ENCODE data around the gene PDCL2.
"Not testable (repeated sequence)": the region's sequence is repeated elsewhere in the genome, so short reads cannot be mapped to it uniquely, and the experiment has no call there.

Gene PDCL2

GRCh38 chr4:55598641-55599040 lies 6.6 kb upstream of the PDCL2 start:
- no peak overlapping the region for H3K9ac ChIP-seq (ENCODE audit: insufficient read length, low read depth)
- H3K9me3 ChIP-seq (ENCODE audit: insufficient read depth, low read length), result no peaks in the 10 kb centered on the region
- no peaks in the 10 kb centered on the region for H3K4me1 ChIP-seq (ENCODE audit: insufficient read depth, insufficient read length)
- no peak overlapping the region for H3K4me3 ChIP-seq (ENCODE audit: insufficient read length, low read depth)
- no peaks in the 10 kb centered on the region for H3K36me3 ChIP-seq (ENCODE audit: insufficient read depth, insufficient read length, low read length)
- no peaks in the 10 kb centered on the region for H3K27me3 ChIP-seq (ENCODE audit: insufficient read depth, insufficient read length)
- TF ChIP-seq YY1 (IDR thresholded peaks at IDR 0.05; ENCODE audit: insufficient read depth, insufficient read length) (no peak), ZNF274 (IDR thresholded peaks at IDR 0.05; ENCODE audit: low read depth, low read length) (no peak), SUZ12 (IDR thresholded peaks at IDR 0.05; ENCODE audit: extremely low read depth, insufficient read depth, insufficient read length) (no peak)
- DNase-seq (ENCODE audit: low read depth, low spot score), result no peak

GRCh38 chr4:55588160-55588559 lies 3.9 kb downstream of the PDCL2 start:
- Histone ChIP-seq H3K4me3 (ENCODE audit: insufficient read length, low read depth) (no peak overlapping the region), H3K9ac (ENCODE audit: insufficient read length, low read depth) (no peak overlapping the region), H3K9me3 (ENCODE audit: insufficient read depth, low read length) (peaks cover 4% of the 10 kb centered on the region; the same call in 1 of the 2 replicates), H3K36me3 (ENCODE audit: insufficient read depth, insufficient read length, low read length) (no peaks in the 10 kb centered on the region), H3K27me3 (ENCODE audit: insufficient read depth, insufficient read length) (no peaks in the 10 kb centered on the region), H3K4me1 (ENCODE audit: insufficient read depth, insufficient read length) (no peaks in the 10 kb centered on the region)
- no peak for TF ChIP-seq YY1 (IDR thresholded peaks at IDR 0.05; ENCODE audit: insufficient read depth, insufficient read length)
- TF ChIP-seq ZNF274 (IDR thresholded peaks at IDR 0.05; ENCODE audit: low read depth, low read length), result no peak
- no peak for TF ChIP-seq SUZ12 (IDR thresholded peaks at IDR 0.05; ENCODE audit: extremely low read depth, insufficient read depth, insufficient read length)
- DNase-seq (ENCODE audit: low read depth, low spot score), result no peak

- H3K36me3 ChIP-seq (ENCODE audit: insufficient read depth, insufficient read length, low read length); H3K4me1 ChIP-seq (ENCODE audit: insufficient read depth, insufficient read length); DNase-seq (ENCODE audit: low read depth, low spot score); H3K9me3 ChIP-seq (ENCODE audit: insufficient read depth, low read length); H3K4me3 ChIP-seq (ENCODE audit: insufficient read length, low read depth); H3K9ac ChIP-seq (ENCODE audit: insufficient read length, low read depth); H3K27me3 ChIP-seq (ENCODE audit: insufficient read depth, insufficient read length): not testable (repeated sequence)
These were observed 9.3 kb downstream of the PDCL2 start for GRCh38 chr4:55582773-55583172.

- DNase-seq (ENCODE audit: low read depth, low spot score), result no peak
- peaks cover 37% of the 10 kb centered on the region for H3K9me3 ChIP-seq (ENCODE audit: insufficient read depth, low read length)
These were observed 13.6 kb downstream of the PDCL2 start for GRCh38 chr4:55578341-55579010.

GRCh38 chr4:55575513-55575912 lies 16.5 kb downstream of the PDCL2 start:
- H3K36me3 ChIP-seq (ENCODE audit: insufficient read depth, insufficient read length, low read length), result no peaks in the 10 kb centered on the region
- H3K9me3 ChIP-seq (ENCODE audit: insufficient read depth, low read length), result peaks cover 37% of the 10 kb centered on the region
- TF ChIP-seq YY1 (IDR thresholded peaks at IDR 0.05; ENCODE audit: insufficient read depth, insufficient read length) (no peak), SUZ12 (IDR thresholded peaks at IDR 0.05; ENCODE audit: extremely low read depth, insufficient read depth, insufficient read length) (no peak), ZNF274 (IDR thresholded peaks at IDR 0.05; ENCODE audit: low read depth, low read length) (no peak)
- no peak overlapping the region for H3K4me3 ChIP-seq (ENCODE audit: insufficient read length, low read depth)
- H3K4me1 ChIP-seq (ENCODE audit: insufficient read depth, insufficient read length), result no peaks in the 10 kb centered on the region
- no peak overlapping the region for H3K9ac ChIP-seq (ENCODE audit: insufficient read length, low read depth)
- no peaks in the 10 kb centered on the region for H3K27me3 ChIP-seq (ENCODE audit: insufficient read depth, insufficient read length)
- no peak for DNase-seq (ENCODE audit: low read depth, low spot score)

More at GRCh38 chr4:55578341-55579010, 13.6 kb downstream of the PDCL2 start:
- H3K4me3 ChIP-seq (ENCODE audit: insufficient read length, low read depth), result no peak overlapping the region
- H3K4me1 ChIP-seq (ENCODE audit: insufficient read depth, insufficient read length), result no peaks in the 10 kb centered on the region
- no peaks in the 10 kb centered on the region for H3K27me3 ChIP-seq (ENCODE audit: insufficient read depth, insufficient read length)
- TF ChIP-seq YY1 (IDR thresholded peaks at IDR 0.05; ENCODE audit: insufficient read depth, insufficient read length) (no peak), SUZ12 (IDR thresholded peaks at IDR 0.05; ENCODE audit: extremely low read depth, insufficient read depth, insufficient read length) (no peak), ZNF274 (IDR thresholded peaks at IDR 0.05; ENCODE audit: low read depth, low read length) (no peak)
- H3K36me3 ChIP-seq (ENCODE audit: insufficient read depth, insufficient read length, low read length), result no peaks in the 10 kb centered on the region
- no peak overlapping the region for H3K9ac ChIP-seq (ENCODE audit: insufficient read length, low read depth)

GRCh38 chr4:55574252-55574651 lies 17.8 kb downstream of the PDCL2 start:
- TF ChIP-seq YY1 (IDR thresholded peaks at IDR 0.05; ENCODE audit: insufficient read depth, insufficient read length) (no peak), ZNF274 (IDR thresholded peaks at IDR 0.05; ENCODE audit: low read depth, low read length) (no peak), SUZ12 (IDR thresholded peaks at IDR 0.05; ENCODE audit: extremely low read depth, insufficient read depth, insufficient read length) (no peak)
- peaks cover 37% of the 10 kb centered on the region for H3K9me3 ChIP-seq (ENCODE audit: insufficient read depth, low read length)
- no peak for DNase-seq (ENCODE audit: low read depth, low spot score)
- H3K27me3 ChIP-seq (ENCODE audit: insufficient read depth, insufficient read length), result no peaks in the 10 kb centered on the region
- H3K4me1 ChIP-seq (ENCODE audit: insufficient read depth, insufficient read length), result no peaks in the 10 kb centered on the region
- H3K36me3 ChIP-seq (ENCODE audit: insufficient read depth, insufficient read length, low read length), result no peaks in the 10 kb centered on the region
- no peak overlapping the region for H3K9ac ChIP-seq (ENCODE audit: insufficient read length, low read depth)
- no peak overlapping the region for H3K4me3 ChIP-seq (ENCODE audit: insufficient read length, low read depth)

GRCh38 chr4:55571806-55572205 lies 20.2 kb downstream of the PDCL2 start:
- no peaks in the 10 kb centered on the region for H3K36me3 ChIP-seq (ENCODE audit: insufficient read depth, insufficient read length, low read length)
- H3K9me3 ChIP-seq (ENCODE audit: insufficient read depth, low read length), result peaks cover 23% of the 10 kb centered on the region
- no peak overlapping the region for H3K9ac ChIP-seq (ENCODE audit: insufficient read length, low read depth)
- TF ChIP-seq ZNF274 (IDR thresholded peaks at IDR 0.05; ENCODE audit: low read depth, low read length) (no peak), SUZ12 (IDR thresholded peaks at IDR 0.05; ENCODE audit: extremely low read depth, insufficient read depth, insufficient read length) (no peak), YY1 (IDR thresholded peaks at IDR 0.05; ENCODE audit: insufficient read depth, insufficient read length) (no peak)
- no peaks in the 10 kb centered on the region for H3K27me3 ChIP-seq (ENCODE audit: insufficient read depth, insufficient read length)
- DNase-seq (ENCODE audit: low read depth, low spot score), result no peak
- H3K4me3 ChIP-seq (ENCODE audit: insufficient read length, low read depth), result no peak overlapping the region
- no peaks in the 10 kb centered on the region for H3K4me1 ChIP-seq (ENCODE audit: insufficient read depth, insufficient read length)
